Keratinocyte (primary cell): ENCODE data around the gene SLC23A2. TPM values are rescaled to one million over a fixed set of nuclear protein-coding genes. Genes with fewer than 3 reads are reported as not detected.
A peak's percentile ranks its signal among the peaks of the same experiment; 100 is the strongest.
"Not testable (repeated sequence)": the region's sequence is repeated elsewhere in the genome, so short reads cannot be mapped to it uniquely, and the experiment has no call there.

Experiments
- DNase-seq: peaks from one replicate; pipeline ENCODE4 v3.0.0-alpha.2; 2011; ENCODE audit warnings: low read depth, missing footprints, low spot score
- FAIRE-seq: peaks from 2 replicates; lab custom pipeline; 2011; peaks lifted over from hg19 to GRCh38; lab: Jason Lieb, UNC
- H2AFZ ChIP-seq: 2 replicates; pipeline ENCODE4 v1.6.0; 2012; ENCODE audit warnings: low read length, control low read depth, inconsistent platforms; ENCODE audit not compliant: control insufficient read depth
- H3K27ac ChIP-seq: 2 replicates; pipeline ENCODE4 v1.5.1; 2011; ENCODE audit warnings: low read length; ENCODE audit not compliant: control insufficient read depth, insufficient read depth
- H3K27me3 ChIP-seq: 3 replicates; pipeline ENCODE4 v1.6.0; 2011; ENCODE audit warnings: low read length; ENCODE audit not compliant: control insufficient read depth, insufficient read depth; ENCODE audit errors: extremely low read depth
- H3K36me3 ChIP-seq, 2 experiments: 2 replicates in 1 of 2; 3 replicates in 1 of 2; pipeline ENCODE4 v1.5.1; 2011; ENCODE audit warnings: low read length in 2 of 2, mild to moderate bottlenecking in 1 of 2; ENCODE audit not compliant: control insufficient read depth in 2 of 2, insufficient read depth in 2 of 2; ENCODE audit errors: extremely low read depth in 1 of 2
- H3K4me1 ChIP-seq: 3 replicates; pipeline ENCODE4 v1.5.1; 2011; ENCODE audit warnings: low read length; ENCODE audit not compliant: control insufficient read depth, insufficient read depth; ENCODE audit errors: extremely low read depth
- H3K4me2 ChIP-seq: 3 replicates; pipeline ENCODE4 v1.6.0; 2011; ENCODE audit warnings: low read depth, low read length; ENCODE audit not compliant: control insufficient read depth, insufficient read depth; ENCODE audit errors: extremely low read depth
- H3K4me3 ChIP-seq, 3 experiments: fragments of 200-600 bp in 1 of 3; sonication (generic) in 1 of 3; 2 replicates in 2 of 3; 3 replicates in 1 of 3; pipeline ENCODE4 v1.5.1; 2011 to 2016; ENCODE audit warnings: low read length in 3 of 3, mild to moderate bottlenecking in 3 of 3, control low read depth in 2 of 3, inconsistent platforms in 1 of 3, low read depth in 1 of 3, mixed read lengths in 1 of 3, mixed run types in 1 of 3, moderate library complexity in 1 of 3; ENCODE audit not compliant: control insufficient read depth in 2 of 3, insufficient read depth in 2 of 3; ENCODE audit errors: extremely low read depth in 1 of 3
- H3K79me2 ChIP-seq: 2 replicates; pipeline ENCODE4 v1.6.0; 2012; ENCODE audit warnings: low read length; ENCODE audit not compliant: control insufficient read depth, insufficient read depth
- H3K9ac ChIP-seq: 3 replicates; pipeline ENCODE4 v1.6.0; 2011; ENCODE audit warnings: low read length; ENCODE audit not compliant: control insufficient read depth, insufficient read depth; ENCODE audit errors: extremely low read depth
- H3K9me1 ChIP-seq: 3 replicates; pipeline ENCODE4 v1.6.0; 2011; ENCODE audit warnings: low read length; ENCODE audit not compliant: control insufficient read depth, insufficient read depth; ENCODE audit errors: extremely low read depth
- H3K9me3 ChIP-seq: 2 replicates; pipeline ENCODE4 v1.5.1; 2012; ENCODE audit warnings: low read depth, low read length; ENCODE audit not compliant: control insufficient read depth
- H4K20me1 ChIP-seq: 3 replicates; pipeline ENCODE4 v1.6.0; 2011; ENCODE audit warnings: low read length; ENCODE audit not compliant: control insufficient read depth, insufficient read depth; ENCODE audit errors: extremely low read depth
- EZH2 ChIP-seq: IDR thresholded peaks from one replicate; pipeline ENCODE4 v1.6.1; 2012; ENCODE audit warnings: inconsistent platforms, mild to moderate bottlenecking, low read length, moderate library complexity
- dilution Hi-C: fragments of 300-500 bp; cut with MboI; formaldehyde crosslinking; loops from one replicate; pipeline ENCODE4 v1.7.0; 2020; ENCODE audit warnings: low sequenced_read_pairs; ENCODE audit not compliant: extremely low pct_ligation_motif_present
- polyA plus RNA-seq, 5 experiments: library from polyadenylated mRNA; depleted of rRNA in 3 of 5; stranded (reverse) in 3 of 5; stranded (forward) in 1 of 5; unstranded in 1 of 5; fragments of >200 nt; gene quantifications; 1 replicate in 1 of 5; 2 replicates in 3 of 5; 3 replicates in 1 of 5; pipeline versions ENCODE4 v1.2.1 to v1.2.3, GENCODE V29; 2011 to 2012; ENCODE audit warnings: missing spikeins in 2 of 5, low read depth in 1 of 5, low replicate concordance in 1 of 5
- TF ChIP-seq, protein P1 (sequence below), 3 experiments: IDR thresholded peaks in 1 of 3; conservative IDR thresholded peaks in 1 of 3; optimal IDR thresholded peaks in 1 of 3; 2 replicates in 2 of 3; 3 replicates in 1 of 3; pipeline versions ENCODE3 to v1.5.1; 2011; ENCODE audit warnings: low read length in 3 of 3, mild to moderate bottlenecking in 3 of 3, moderate library complexity in 2 of 3, control low read depth in 1 of 3, inconsistent platforms in 1 of 3; ENCODE audit not compliant: insufficient read depth in 2 of 3; ENCODE audit errors: extremely low read depth in 1 of 3

Gene SLC23A2
- polyA plus RNA-seq, 1 donor (not counting 4 experiments of a cell fraction or from before 2014, with no cell fraction given): 13.4 TPM

DNA sequence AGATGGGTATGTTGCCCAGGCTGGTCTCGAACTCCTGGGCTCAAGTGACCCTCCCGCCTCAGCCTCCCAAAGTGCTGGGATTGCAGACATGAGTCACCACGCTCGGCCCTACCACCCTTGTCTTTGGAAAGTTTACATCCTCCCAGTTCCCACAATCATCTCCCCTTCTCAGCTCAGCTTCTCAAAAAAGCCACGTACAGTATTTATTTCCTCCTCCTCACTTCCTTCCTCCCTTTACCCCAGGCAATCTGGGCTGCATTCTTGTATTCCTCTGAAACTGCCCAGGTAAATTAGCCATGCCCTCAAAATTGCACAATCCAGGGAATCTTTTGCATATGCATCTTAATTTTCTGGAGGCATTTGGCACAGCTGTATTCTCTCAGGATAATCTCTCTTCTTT lies 7.4 kb upstream of the SLC23A2 start:
- peaks cover 10% of the 10 kb centered on the region for H3K4me1 ChIP-seq
- FAIRE-seq: peak; percentile 67
- no peak overlapping the region for H3K27ac ChIP-seq
- H3K36me3 ChIP-seq: no peaks in the 10 kb centered on the region
- H3K4me3 ChIP-seq: no peak overlapping the region
- H4K20me1 ChIP-seq: no peaks in the 10 kb centered on the region
- no peaks in the 10 kb centered on the region for H3K27me3 ChIP-seq
- H3K9ac ChIP-seq: no peak overlapping the region
- no peak overlapping the region for H2AFZ ChIP-seq
- dilution Hi-C loops: no loop called here
- no peaks in the 10 kb centered on the region for H3K9me1 ChIP-seq
- peak overlapping the region; percentile 13 for H3K4me2 ChIP-seq
- H3K79me2 ChIP-seq: no peaks in the 10 kb centered on the region
- peak; percentile 35 for DNase-seq
- TF ChIP-seq, protein P1, sequence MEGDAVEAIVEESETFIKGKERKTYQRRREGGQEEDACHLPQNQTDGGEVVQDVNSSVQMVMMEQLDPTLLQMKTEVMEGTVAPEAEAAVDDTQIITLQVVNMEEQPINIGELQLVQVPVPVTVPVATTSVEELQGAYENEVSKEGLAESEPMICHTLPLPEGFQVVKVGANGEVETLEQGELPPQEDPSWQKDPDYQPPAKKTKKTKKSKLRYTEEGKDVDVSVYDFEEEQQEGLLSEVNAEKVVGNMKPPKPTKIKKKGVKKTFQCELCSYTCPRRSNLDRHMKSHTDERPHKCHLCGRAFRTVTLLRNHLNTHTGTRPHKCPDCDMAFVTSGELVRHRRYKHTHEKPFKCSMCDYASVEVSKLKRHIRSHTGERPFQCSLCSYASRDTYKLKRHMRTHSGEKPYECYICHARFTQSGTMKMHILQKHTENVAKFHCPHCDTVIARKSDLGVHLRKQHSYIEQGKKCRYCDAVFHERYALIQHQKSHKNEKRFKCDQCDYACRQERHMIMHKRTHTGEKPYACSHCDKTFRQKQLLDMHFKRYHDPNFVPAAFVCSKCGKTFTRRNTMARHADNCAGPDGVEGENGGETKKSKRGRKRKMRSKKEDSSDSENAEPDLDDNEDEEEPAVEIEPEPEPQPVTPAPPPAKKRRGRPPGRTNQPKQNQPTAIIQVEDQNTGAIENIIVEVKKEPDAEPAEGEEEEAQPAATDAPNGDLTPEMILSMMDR (optimal IDR thresholded peaks at IDR 0.05 in 1 of 3, IDR thresholded peaks at IDR 0.05 in 1 of 3, conservative IDR thresholded peaks at IDR 0.05 in 1 of 3; ENCODE audit: extremely low read depth in 1 of 3, insufficient read depth in 2 of 3, low read length in 3 of 3): no peak
- TF ChIP-seq EZH2: no peak
- H3K9me3 ChIP-seq: no peaks in the 10 kb centered on the region

DNA sequence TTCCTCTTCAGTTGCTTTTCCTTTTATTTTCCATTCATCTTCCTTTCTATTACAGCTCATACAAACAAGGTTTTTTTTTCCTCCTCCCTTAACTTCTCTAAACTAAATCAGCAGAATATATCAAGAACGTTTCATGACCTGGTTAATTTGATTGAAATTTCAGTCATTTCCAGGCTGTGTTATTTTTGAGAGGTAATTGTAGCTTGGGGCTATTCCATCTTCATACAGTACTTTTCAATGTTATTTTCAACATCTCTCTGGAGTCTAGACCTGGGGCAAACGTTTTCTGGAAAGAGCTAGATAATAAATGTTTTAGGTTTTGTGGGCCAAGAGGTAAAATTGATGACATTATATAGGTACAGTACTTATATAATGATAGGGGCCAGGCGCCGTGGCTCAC lies 4.0 kb upstream of the SLC23A2 start:
- no peak overlapping the region for H3K9ac ChIP-seq
- no peaks in the 10 kb centered on the region for H3K9me3 ChIP-seq
- H3K4me2 ChIP-seq: no peak overlapping the region
- H3K27me3 ChIP-seq: no peaks in the 10 kb centered on the region
- TF ChIP-seq EZH2: no peak
- TF ChIP-seq, protein P1 (optimal IDR thresholded peaks at IDR 0.05 in 1 of 3, IDR thresholded peaks at IDR 0.05 in 1 of 3, conservative IDR thresholded peaks at IDR 0.05 in 1 of 3; ENCODE audit: extremely low read depth in 1 of 3, insufficient read depth in 2 of 3, low read length in 3 of 3): no peak
- FAIRE-seq (no peak), DNase-seq (no peak)
- H3K9me1 ChIP-seq: no peaks in the 10 kb centered on the region
- dilution Hi-C loops: no loop called here
- peaks cover 5% of the 10 kb centered on the region for H3K79me2 ChIP-seq
- no peak overlapping the region for H3K27ac ChIP-seq
- H3K4me1 ChIP-seq: peaks cover 14% of the 10 kb centered on the region
- H3K36me3 ChIP-seq: no peaks in the 10 kb centered on the region
- H2AFZ ChIP-seq: no peak overlapping the region
- no peak overlapping the region for H3K4me3 ChIP-seq
- no peaks in the 10 kb centered on the region for H4K20me1 ChIP-seq

DNA sequence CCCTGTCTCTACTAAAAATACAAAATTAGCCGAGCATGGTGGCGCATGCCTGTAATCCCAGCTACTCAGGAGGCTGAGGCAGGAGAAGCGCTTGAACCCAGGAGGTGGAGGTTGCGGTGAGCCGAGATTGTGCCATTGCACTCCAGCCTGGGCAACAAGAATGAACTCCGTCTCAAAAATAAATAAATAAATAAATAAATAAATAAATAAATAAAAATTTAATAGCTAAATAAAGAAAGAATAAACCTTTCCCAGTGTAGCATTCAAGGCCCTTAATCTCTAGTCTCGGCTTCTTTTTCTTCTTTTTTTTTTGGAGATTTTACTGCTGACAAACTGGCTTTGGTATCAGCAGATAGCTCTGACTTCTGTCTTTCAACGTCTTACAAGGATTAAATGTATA lies 3.5 kb upstream of the SLC23A2 start:
- DNase-seq, H3K27me3 ChIP-seq, H3K79me2 ChIP-seq, H3K9me1 ChIP-seq, H3K9me3 ChIP-seq, H3K27ac ChIP-seq, H3K9ac ChIP-seq, H3K36me3 ChIP-seq, H2AFZ ChIP-seq, FAIRE-seq, H4K20me1 ChIP-seq, H3K4me3 ChIP-seq, dilution Hi-C loops, H3K4me2 ChIP-seq: not testable (repeated sequence)
- peaks cover 19% of the 10 kb centered on the region for H3K4me1 ChIP-seq
